Loucy (cell line): ENCODE data around the gene LYSMD4.

Experiments used
- CTCF ChIP-seq: fragments of 200-600 bp; sonication (generic); conservative IDR thresholded peaks from 2 replicates; pipeline ENCODE4 v1.5.1; 2014; ENCODE audit warnings: mild to moderate bottlenecking, antibody characterized with exemption, low read length
- EZH2phosphoT487 ChIP-seq: fragments of 200-600 bp; IDR thresholded peaks from 2 replicates; pipeline ENCODE4 v1.6.1; 2018; ENCODE audit warnings: antibody characterized with exemption, mild to moderate bottlenecking, moderate library complexity, borderline replicate concordance

- TF ChIP-seq CTCF: no peak
- no peak for TF ChIP-seq EZH2phosphoT487
These were observed 15.9 kb downstream of the LYSMD4 start for GRCh38 chr15:99717161-99718009.
